Upper lobe of left lung (tissue), 6 donors: ENCODE measurements around the gene SOX30. TPM values are rescaled to one million over a fixed set of nuclear protein-coding genes. Genes with fewer than 3 reads are reported as not detected.

ENCODE experiments used
- ATAC-seq, 2 donors: fragments of 200-7000 bp; cut with Tn5 transposase; one replicate each; pipeline ENCODE4 v1.9.1; 2022; ENCODE audit warnings: mild to moderate bottlenecking in 2 of 2, moderate library complexity in 2 of 2; ENCODE audit not compliant: low FRiP score in 2 of 2
- DNase-seq, 2 donors: peaks; one replicate each; pipeline ENCODE4 v3.0.0-alpha.2; 2019 to 2020
- H3K27ac ChIP-seq, 4 donors: fragments of 200-600 bp; sonication (generic); one replicate each; pipeline ENCODE4 v1.5.1; 2016 to 2019
- H3K27me3 ChIP-seq, 4 donors: fragments of 200-600 bp; sonication (generic); one replicate each; pipeline ENCODE4 v1.5.1; 2017 to 2019
- H3K36me3 ChIP-seq, 4 donors: fragments of 200-600 bp; sonication (generic); one replicate each; pipeline ENCODE4 v1.5.1; 2016 to 2019
- H3K4me1 ChIP-seq, 4 donors: fragments of 200-600 bp; sonication (generic); one replicate each; pipeline ENCODE4 v1.5.1; 2018 to 2019
- H3K4me3 ChIP-seq, 4 donors: fragments of 200-600 bp; sonication (generic); one replicate each; pipeline ENCODE4 v1.5.1; 2017 to 2019; ENCODE audit warnings: mild to moderate bottlenecking in 2 of 4, moderate library complexity in 1 of 4
- H3K9me3 ChIP-seq, 4 donors: fragments of 200-600 bp; sonication (generic); one replicate each; pipeline ENCODE4 v1.5.1; 2018 to 2019
- EP300 ChIP-seq, 4 donors: sonication (generic); formaldehyde crosslinking; IDR thresholded peaks; one replicate each; pipeline ENCODE4 v1.5.1; 2017; ENCODE audit warnings: antibody characterized with exemption in 4 of 4, control low read depth in 2 of 4
- POLR2A ChIP-seq, 4 donors: fragments of 450-650 bp; IDR thresholded peaks; one replicate each; pipeline ENCODE4 v1.5.1; 2016 to 2017; ENCODE audit warnings: antibody characterized with exemption in 4 of 4, mild to moderate bottlenecking in 2 of 4
- POLR2AphosphoS5 ChIP-seq, 2 donors: sonication (generic); formaldehyde crosslinking; IDR thresholded peaks; one replicate each; pipeline ENCODE4 v1.5.1; 2017; ENCODE audit warnings: antibody characterized with exemption in 2 of 2
- WGBS, 2 donors: methylation state at CpG; one replicate each; pipeline ENCODE4 v1.1.5; 2017 to 2018; 5-methylcytosine and 5-hydroxymethylcytosine counted together
- total RNA-seq, 6 donors: library from RNA; depleted of rRNA in 4 of 6; stranded (reverse); fragments of >200 nt in 4 of 6; gene quantifications; one replicate each; pipeline versions ENCODE4 v1.1.0 to v1.2.1, GENCODE V29; 2016 to 2021
- TF ChIP-seq, protein P1 (sequence below), 6 experiments: fragments of 450-650 bp in 4 of 6; fragments of 200-600 bp in 2 of 6; sonication (generic) in 2 of 6; IDR thresholded peaks; one replicate each; pipeline ENCODE4 v1.5.1; 2016 to 2019; ENCODE audit warnings: antibody characterized with exemption in 6 of 6
- donor health status: DM: no; HTN: no; CAD: no; lungs with moderate emphysema.
- donor health status: DM: no; HTN: yes; CAD: no; lungs with severe emphysema.

SOX30 gene
- total RNA-seq, 6 donors from 2014 or later = 0.17 TPM; not detected in 5

DNA sequence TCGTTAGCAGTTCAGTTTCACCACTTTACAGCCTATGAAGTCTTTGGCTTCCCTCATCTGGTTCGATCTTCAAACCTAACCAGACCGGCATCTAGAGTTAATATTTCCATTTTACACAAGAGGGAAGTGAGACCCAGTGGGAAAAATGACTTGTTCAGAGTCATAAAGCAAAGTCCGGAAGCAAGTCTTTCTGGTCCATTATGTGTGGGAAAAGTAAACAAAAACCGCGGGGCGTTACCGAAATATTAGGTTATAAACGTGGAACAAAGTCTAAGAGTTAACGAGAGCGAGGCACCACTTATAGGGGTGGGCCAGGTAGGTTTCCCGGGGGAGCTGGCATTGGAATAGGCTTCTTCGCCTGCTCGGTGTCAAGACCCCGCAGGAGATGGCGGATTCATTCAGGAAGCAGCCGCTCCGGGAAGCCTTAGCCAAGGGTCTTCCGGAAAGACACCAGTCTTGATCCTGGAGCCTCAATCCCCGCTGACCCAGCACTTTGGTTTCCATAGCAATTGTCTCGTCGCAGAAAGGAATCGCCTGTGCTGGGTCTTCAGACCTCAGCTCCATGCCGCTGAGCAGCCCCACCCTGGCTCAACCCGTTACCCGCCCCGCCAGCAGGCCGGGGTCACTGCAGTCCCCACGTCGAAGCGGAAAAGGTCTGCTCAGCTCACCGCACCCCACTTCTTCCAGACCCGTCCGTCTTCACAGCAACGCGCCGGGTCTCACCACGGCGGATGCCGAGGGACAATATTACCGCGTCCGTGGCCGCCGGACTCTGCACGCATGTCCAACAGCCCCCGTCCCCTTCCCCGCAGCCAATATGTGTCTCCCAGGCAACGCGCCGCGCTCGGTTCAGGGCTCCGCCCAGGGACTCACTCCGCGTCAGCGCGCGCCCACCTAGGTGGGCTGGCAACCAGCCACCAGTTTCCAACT lies 18.7 kb upstream of the SOX30 start, which contains the start of gene C5orf52:
C5orf52 (plus strand) TSS at position 872 of the 930 bp plus-strand sequence. CDS start 82 bp downstream, outside the sequence.
- 1 to 2% methylated on average over 24 to 59 of the region's 59 CpGs for WGBS, 2 donors
- Histone ChIP-seq H3K27me3 (peaks cover 0 to 8% (median 3%) of the 10 kb centered on the region in 4 donors), H3K4me1 (peaks cover 5 to 17% (median 13%) of the 10 kb centered on the region in 4 donors), H3K36me3 (no peaks in the 10 kb centered on the region), H3K9me3 (no peaks in the 10 kb centered on the region), H3K4me3 (peak within 1 kb of the TSS; percentile 43 to 57 (median 48)), H3K27ac (peak within 1 kb of the TSS in 1 of 4 donors; percentile 17)
- DNase-seq (peak in 1 of 2 donors; percentile 86), ATAC-seq (peak in 1 of 2 donors; percentile 74)
- TF ChIP-seq, protein P1, sequence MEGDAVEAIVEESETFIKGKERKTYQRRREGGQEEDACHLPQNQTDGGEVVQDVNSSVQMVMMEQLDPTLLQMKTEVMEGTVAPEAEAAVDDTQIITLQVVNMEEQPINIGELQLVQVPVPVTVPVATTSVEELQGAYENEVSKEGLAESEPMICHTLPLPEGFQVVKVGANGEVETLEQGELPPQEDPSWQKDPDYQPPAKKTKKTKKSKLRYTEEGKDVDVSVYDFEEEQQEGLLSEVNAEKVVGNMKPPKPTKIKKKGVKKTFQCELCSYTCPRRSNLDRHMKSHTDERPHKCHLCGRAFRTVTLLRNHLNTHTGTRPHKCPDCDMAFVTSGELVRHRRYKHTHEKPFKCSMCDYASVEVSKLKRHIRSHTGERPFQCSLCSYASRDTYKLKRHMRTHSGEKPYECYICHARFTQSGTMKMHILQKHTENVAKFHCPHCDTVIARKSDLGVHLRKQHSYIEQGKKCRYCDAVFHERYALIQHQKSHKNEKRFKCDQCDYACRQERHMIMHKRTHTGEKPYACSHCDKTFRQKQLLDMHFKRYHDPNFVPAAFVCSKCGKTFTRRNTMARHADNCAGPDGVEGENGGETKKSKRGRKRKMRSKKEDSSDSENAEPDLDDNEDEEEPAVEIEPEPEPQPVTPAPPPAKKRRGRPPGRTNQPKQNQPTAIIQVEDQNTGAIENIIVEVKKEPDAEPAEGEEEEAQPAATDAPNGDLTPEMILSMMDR (IDR thresholded peaks at IDR 0.05) = no peak

DNA sequence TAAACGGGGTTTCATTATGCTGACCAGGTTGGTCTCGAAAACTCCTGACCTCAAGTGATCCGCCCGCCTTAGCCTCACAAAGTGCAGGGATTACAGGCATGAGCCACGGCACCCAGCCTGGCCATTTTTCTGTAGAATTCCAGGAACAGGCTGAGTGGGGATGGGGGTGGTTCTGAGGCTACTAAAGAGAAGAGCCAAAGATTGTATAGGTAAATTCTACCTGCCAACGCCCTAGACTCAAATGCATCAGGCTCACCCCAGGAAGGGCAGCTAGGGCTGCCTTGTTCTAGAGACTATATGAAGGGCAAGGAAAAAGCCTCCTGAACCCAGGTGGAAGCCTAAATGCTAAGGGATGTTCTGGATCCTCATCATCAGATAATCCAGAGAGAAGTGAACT lies 17.5 kb upstream of the SOX30 start:
- ATAC-seq = no peak

DNA sequence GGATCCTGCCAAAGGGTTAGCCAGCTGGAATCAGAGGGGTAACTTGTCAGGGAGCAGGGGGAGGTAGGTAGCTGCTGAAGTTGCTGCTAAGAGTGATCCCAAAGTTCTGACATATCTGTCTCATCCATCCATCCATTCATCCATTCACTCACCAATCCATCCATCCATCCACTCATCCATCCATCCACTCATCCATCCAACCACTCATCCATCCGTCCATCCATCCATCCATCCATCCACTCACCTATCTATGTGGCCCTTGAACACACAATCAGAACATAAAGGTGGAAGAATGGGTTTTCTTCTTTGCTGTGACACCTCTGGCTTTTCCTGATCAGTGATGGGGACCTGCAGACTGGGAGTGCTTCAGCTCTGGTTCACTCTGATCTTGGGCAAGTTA lies 16.1 kb upstream of the SOX30 start:
- H3K27ac ChIP-seq = no peak overlapping the region
- TF ChIP-seq, protein P1 (IDR thresholded peaks at IDR 0.05) = no peak
- TF ChIP-seq POLR2AphosphoS5 (IDR thresholded peaks at IDR 0.05) = no peak
- TF ChIP-seq POLR2A (IDR thresholded peaks at IDR 0.05) = no peak
- no peak for TF ChIP-seq EP300 (IDR thresholded peaks at IDR 0.05)
- 68 to 70% methylated on average over 1 of the region's 1 CpG for WGBS, 2 donors
- DNase-seq = no peak
- H3K4me3 ChIP-seq = no peak overlapping the region
- H3K9me3 ChIP-seq = no peaks in the 10 kb centered on the region
- peaks cover 5 to 17% (median 13%) of the 10 kb centered on the region in 4 donors for H3K4me1 ChIP-seq
- ATAC-seq = no peak
- peaks cover 0 to 8% (median 3%) of the 10 kb centered on the region in 4 donors for H3K27me3 ChIP-seq
- no peaks in the 10 kb centered on the region for H3K36me3 ChIP-seq

More for the DNA sequence above, 17.5 kb upstream of the SOX30 start:
- WGBS, 2 donors = 90 to 92% methylated on average over 6 of the region's 6 CpGs
- no peak for DNase-seq
- Histone ChIP-seq H3K36me3 (no peaks in the 10 kb centered on the region), H3K27me3 (peaks cover 0 to 8% (median 3%) of the 10 kb centered on the region in 4 donors), H3K27ac (no peak overlapping the region), H3K4me3 (no peak overlapping the region), H3K4me1 (peaks cover 5 to 17% (median 13%) of the 10 kb centered on the region in 4 donors), H3K9me3 (no peaks in the 10 kb centered on the region)
- TF ChIP-seq EP300 (IDR thresholded peaks at IDR 0.05) = no peak
- TF ChIP-seq, protein P1 (IDR thresholded peaks at IDR 0.05) = no peak
- no peak for TF ChIP-seq POLR2A (IDR thresholded peaks at IDR 0.05)
- no peak for TF ChIP-seq POLR2AphosphoS5 (IDR thresholded peaks at IDR 0.05)

DNA sequence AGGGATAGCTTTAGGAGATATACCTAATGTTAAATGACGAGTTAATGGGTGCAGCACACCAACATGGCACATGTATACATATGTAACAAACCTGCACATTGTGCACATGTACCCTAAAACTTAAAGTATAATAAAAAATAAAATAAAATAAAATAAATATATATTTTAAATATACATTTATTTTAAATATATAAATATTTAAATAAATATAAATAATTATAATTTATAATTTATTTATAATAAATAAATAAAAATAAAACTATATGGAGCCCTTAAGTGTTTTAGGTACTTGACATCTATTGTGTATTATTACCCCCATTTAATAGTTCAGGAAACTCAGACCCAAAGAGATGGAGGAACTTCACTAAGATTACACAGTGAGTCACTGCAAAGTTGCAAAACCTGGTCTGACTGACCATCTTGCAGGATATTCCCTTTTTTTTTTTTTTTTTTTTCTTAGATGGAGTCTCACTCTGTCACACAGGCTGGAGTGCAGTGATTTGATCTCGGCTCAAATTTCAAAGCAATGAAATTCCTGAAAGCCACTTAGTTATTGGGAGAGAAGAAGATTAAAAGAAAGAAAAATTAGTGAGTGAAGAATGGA lies 13.3 kb upstream of the SOX30 start:
- 79 to 85% methylated on average over 2 of the region's 2 CpGs for WGBS, 2 donors
- TF ChIP-seq EP300 (IDR thresholded peaks at IDR 0.05) = no peak
- no peak for TF ChIP-seq POLR2A (IDR thresholded peaks at IDR 0.05)
- no peak for TF ChIP-seq POLR2AphosphoS5 (IDR thresholded peaks at IDR 0.05)
- no peak overlapping the region for H3K27ac ChIP-seq
- H3K4me3 ChIP-seq = no peak overlapping the region
- no peak for ATAC-seq
- H3K4me1 ChIP-seq = peaks cover 0 to 6% (median 2%) of the 10 kb centered on the region in 4 donors
- H3K36me3 ChIP-seq = no peaks in the 10 kb centered on the region
- H3K27me3 ChIP-seq = no peaks in the 10 kb centered on the region
- no peaks in the 10 kb centered on the region for H3K9me3 ChIP-seq
- DNase-seq = peak in 1 of 2 donors; percentile 32
